ENCODE results near the gene TUBA8.

GRCh38 chr22:18096823-18097222 is 13.8 kb upstream of the TUBA8 start:
- TF ChIP-seq, protein P1, sequence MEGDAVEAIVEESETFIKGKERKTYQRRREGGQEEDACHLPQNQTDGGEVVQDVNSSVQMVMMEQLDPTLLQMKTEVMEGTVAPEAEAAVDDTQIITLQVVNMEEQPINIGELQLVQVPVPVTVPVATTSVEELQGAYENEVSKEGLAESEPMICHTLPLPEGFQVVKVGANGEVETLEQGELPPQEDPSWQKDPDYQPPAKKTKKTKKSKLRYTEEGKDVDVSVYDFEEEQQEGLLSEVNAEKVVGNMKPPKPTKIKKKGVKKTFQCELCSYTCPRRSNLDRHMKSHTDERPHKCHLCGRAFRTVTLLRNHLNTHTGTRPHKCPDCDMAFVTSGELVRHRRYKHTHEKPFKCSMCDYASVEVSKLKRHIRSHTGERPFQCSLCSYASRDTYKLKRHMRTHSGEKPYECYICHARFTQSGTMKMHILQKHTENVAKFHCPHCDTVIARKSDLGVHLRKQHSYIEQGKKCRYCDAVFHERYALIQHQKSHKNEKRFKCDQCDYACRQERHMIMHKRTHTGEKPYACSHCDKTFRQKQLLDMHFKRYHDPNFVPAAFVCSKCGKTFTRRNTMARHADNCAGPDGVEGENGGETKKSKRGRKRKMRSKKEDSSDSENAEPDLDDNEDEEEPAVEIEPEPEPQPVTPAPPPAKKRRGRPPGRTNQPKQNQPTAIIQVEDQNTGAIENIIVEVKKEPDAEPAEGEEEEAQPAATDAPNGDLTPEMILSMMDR (IDR thresholded peaks at IDR 0.05), result no peak
- no peak for TF ChIP-seq POLR2A (IDR thresholded peaks at IDR 0.05)

Data from testis (tissue), 2 donors.